ENCODE measurements around the gene MGAT5B. TPM values are rescaled to one million over a fixed set of nuclear protein-coding genes. Genes with fewer than 3 reads are reported as not detected.

The MGAT5B gene
- total and polyA plus RNA-seq, 10 of the 15 experiments (the other 5 are each of a cell fraction or from before 2014, with no cell fraction given): 0.13 TPM; not detected in 9

GRCh38 chr17:76824093-76824492, 44.1 kb upstream of the MGAT5B start (continued):
- peak; percentile 71 for TF ChIP-seq RUNX3 (IDR thresholded peaks at IDR 0.05; ENCODE audit: low read length)
- no peak for TF ChIP-seq E2F4 (IDR thresholded peaks at IDR 0.05; ENCODE audit: low read depth, low read length)
- no peak for TF ChIP-seq ZBTB11 (CRISPR knock-in tag; IDR thresholded peaks at IDR 0.05)
- no peak for TF ChIP-seq RELA (IDR thresholded peaks at IDR 0.05; ENCODE audit: borderline replicate concordance, partially characterized antibody)
- peak; percentile 49; the same call in 1 of the 2 replicates for TF ChIP-seq MTA2 (IDR thresholded peaks at IDR 0.05; ENCODE audit: low read depth)
- no peak for TF ChIP-seq SMARCA5 (IDR thresholded peaks at IDR 0.05)
- TF ChIP-seq DPF2 (IDR thresholded peaks at IDR 0.05): peak; percentile 72
- TF ChIP-seq FOS (IDR thresholded peaks at IDR 0.05; ENCODE audit: borderline replicate concordance, extremely low read depth, insufficient read length): no peak
- no peak for TF ChIP-seq SP1 (IDR thresholded peaks at IDR 0.05; ENCODE audit: low read depth, low read length)
- TF ChIP-seq TBL1XR1 (IDR thresholded peaks at IDR 0.05; ENCODE audit: low read depth, low read length): no peak
- TF ChIP-seq PML (IDR thresholded peaks at IDR 0.05; ENCODE audit: low read length): no peak
- TF ChIP-seq, protein P1, sequence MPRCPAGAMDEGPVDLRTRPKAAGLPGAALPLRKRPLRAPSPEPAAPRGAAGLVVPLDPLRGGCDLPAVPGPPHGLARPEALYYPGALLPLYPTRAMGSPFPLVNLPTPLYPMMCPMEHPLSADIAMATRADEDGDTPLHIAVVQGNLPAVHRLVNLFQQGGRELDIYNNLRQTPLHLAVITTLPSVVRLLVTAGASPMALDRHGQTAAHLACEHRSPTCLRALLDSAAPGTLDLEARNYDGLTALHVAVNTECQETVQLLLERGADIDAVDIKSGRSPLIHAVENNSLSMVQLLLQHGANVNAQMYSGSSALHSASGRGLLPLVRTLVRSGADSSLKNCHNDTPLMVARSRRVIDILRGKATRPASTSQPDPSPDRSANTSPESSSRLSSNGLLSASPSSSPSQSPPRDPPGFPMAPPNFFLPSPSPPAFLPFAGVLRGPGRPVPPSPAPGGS (IDR thresholded peaks at IDR 0.05; ENCODE audit: borderline replicate concordance, insufficient read depth, low read depth, low read length, poor library complexity, severe bottlenecking): no peak
- peak; percentile 68 for TF ChIP-seq SKIL (IDR thresholded peaks at IDR 0.05; ENCODE audit: low read depth, poor library complexity, severe bottlenecking)
- no peak for TF ChIP-seq ZBTB4 (CRISPR knock-in tag; IDR thresholded peaks at IDR 0.05)
- no peak for TF ChIP-seq TAF1 (IDR thresholded peaks at IDR 0.05; ENCODE audit: borderline replicate concordance, low read depth, low read length)
- no peak for TF ChIP-seq RB1 (IDR thresholded peaks at IDR 0.05; ENCODE audit: borderline replicate concordance)
- no peak for TF ChIP-seq CTCF (IDR thresholded peaks at IDR 0.05 in 2 of 3, conservative IDR thresholded peaks at IDR 0.05 in 1 of 3; ENCODE audit: control insufficient read depth in 2 of 3, extremely low read depth in 1 of 3, insufficient read depth in 1 of 3, low read depth in 3 of 3, low read length in 3 of 3)
